Stomach (tissue), 9 donors: ENCODE measurements around the gene AKIP1. TPM values are rescaled to one million over a fixed set of nuclear protein-coding genes. Genes with fewer than 3 reads are reported as not detected.

Source experiments
- DNase-seq, 2 donors: peaks; one replicate each; pipeline versions ENCODE4 v3.0.0 to v3.0.0-alpha.2; 2013 to 2019
- H3K27ac ChIP-seq, 5 donors: fragments of 200-600 bp in 4 of 5; sonication (generic) in 4 of 5; one replicate each; pipeline ENCODE4 v1.5.1; 2013 to 2019; ENCODE audit warnings: mild to moderate bottlenecking in 1 of 5, moderate library complexity in 1 of 5
- H3K27me3 ChIP-seq, 3 donors: fragments of 200-600 bp; sonication (generic); one replicate each; pipeline ENCODE4 v1.5.1; 2017 to 2019; ENCODE audit warnings: mixed run types in 1 of 3
- H3K36me3 ChIP-seq, 4 donors: fragments of 200-600 bp; sonication (generic); 1 replicate in 3 of 4; 2 replicates in 1 of 4; pipeline ENCODE4 v1.5.1; 2016 to 2019
- H3K4me1 ChIP-seq, 4 donors: fragments of 200-600 bp; sonication (generic); one replicate each; pipeline ENCODE4 v1.5.1; 2016 to 2019
- H3K4me3 ChIP-seq, 4 donors: fragments of 200-600 bp; sonication (generic) in 3 of 4; one replicate each; pipeline ENCODE4 v1.5.1; 2016 to 2019; ENCODE audit warnings: mild to moderate bottlenecking in 1 of 4
- H3K9me3 ChIP-seq, 4 donors: fragments of 200-600 bp; sonication (generic); one replicate each; pipeline ENCODE4 v1.5.1; 2016 to 2019
- CTCF ChIP-seq, 7 experiments: fragments of 450-650 bp in 4 of 7; fragments of 200-600 bp in 3 of 7; sonication (generic) in 3 of 7; IDR thresholded peaks; one replicate each; pipeline ENCODE4 v1.5.1; 2016 to 2019; ENCODE audit warnings: antibody characterized with exemption in 7 of 7, control low read depth in 2 of 7, mild to moderate bottlenecking in 1 of 7
- EP300 ChIP-seq: sonication (generic); formaldehyde crosslinking; IDR thresholded peaks from one replicate; pipeline ENCODE4 v1.6.1; 2017; ENCODE audit warnings: antibody characterized with exemption
- POLR2A ChIP-seq, 4 donors: fragments of 450-650 bp; IDR thresholded peaks; one replicate each; pipeline ENCODE4 v1.6.1; 2016; ENCODE audit warnings: antibody characterized with exemption in 4 of 4, control low read depth in 2 of 4, mild to moderate bottlenecking in 1 of 4, moderate library complexity in 1 of 4
- POLR2AphosphoS5 ChIP-seq, 3 donors: sonication (generic); formaldehyde crosslinking; IDR thresholded peaks; one replicate each; pipeline ENCODE4 v1.6.1; 2016; ENCODE audit warnings: antibody characterized with exemption in 3 of 3
- WGBS, 5 donors: extraction: QIAGEN DNeasy Blood & Tissue Kit in 3 of 5; methylation state at CpG; one replicate each; pipeline versions ENCODE4 v1.1.5 to v1.1.7; 2013 to 2018; 5-methylcytosine and 5-hydroxymethylcytosine counted together
- intact Hi-C: fragments of 100-400 bp; cut with DNase I; formaldehyde crosslinking; loops from one replicate; pipeline ENCODE4 v1.15.1; 2023; ENCODE audit warnings: low total_unique reads
- polyA plus RNA-seq, 3 donors: library from polyadenylated mRNA; stranded (reverse); fragments of 200-250 nt; gene quantifications; one replicate each; pipeline ENCODE4 v1.2.3, GENCODE V29; 2013
- total RNA-seq, 5 donors: library from RNA; depleted of rRNA; stranded (reverse); fragments of >200 nt; gene quantifications; one replicate each; pipeline versions ENCODE4 v1.1.0 to v1.2.3, GENCODE V29; 2014 to 2016
- donor health status: healthy with polysubstance abuse.
- donor health status: Bipolar disorder and iron deficiency.
- donor health status: healthy.

The AKIP1 gene
- total and polyA plus RNA-seq, 8 donors = 0.89 to 26.8 (median 20.4) TPM; not detected in 1

GRCh38 chr11:8922691-8923090 lies 11.7 kb downstream of the AKIP1 start:
- no peak for DNase-seq
- 76 to 91% (median 86%) methylated on average over 4 to 5 of the region's 5 CpGs for WGBS, 5 donors
- TF ChIP-seq POLR2AphosphoS5 (IDR thresholded peaks at IDR 0.05) (no peak), EP300 (no peak), POLR2A (IDR thresholded peaks at IDR 0.05) (no peak), CTCF (IDR thresholded peaks at IDR 0.05) (no peak)
- no peak overlapping the region for H3K27ac ChIP-seq
- intact Hi-C loops = no loop called here
- no peaks in the 10 kb centered on the region for H3K27me3 ChIP-seq
- peaks cover 0 to 8% (median 4%) of the 10 kb centered on the region in 4 donors for H3K4me1 ChIP-seq
- no peaks in the 10 kb centered on the region for H3K9me3 ChIP-seq
- no peak overlapping the region for H3K4me3 ChIP-seq
- H3K36me3 ChIP-seq = peaks cover 22 to 82% (median 70%) of the 10 kb centered on the region in 4 donors

DNA sequence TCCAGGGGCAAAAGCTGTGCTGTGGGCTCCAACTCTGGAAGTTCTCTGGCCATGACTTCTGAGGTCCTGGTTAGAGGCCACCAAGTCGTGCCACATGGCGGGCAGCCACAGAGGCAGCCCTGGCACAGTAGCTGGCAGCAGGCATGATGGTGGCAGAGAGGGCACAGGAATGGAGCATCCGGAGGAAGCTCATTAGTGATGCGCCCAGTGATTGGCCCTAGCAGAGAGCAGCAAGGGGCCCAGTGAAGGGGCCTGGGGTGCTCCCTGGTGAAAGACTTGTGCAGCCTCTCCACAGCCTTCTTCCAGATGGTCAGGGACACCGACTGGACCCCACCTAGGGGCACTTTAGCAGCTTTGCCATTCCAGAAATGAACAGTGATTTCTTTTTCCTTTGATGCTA lies 14.7 kb downstream of the AKIP1 start:
- Histone ChIP-seq H3K4me3 (no peak overlapping the region), H3K27ac (no peak overlapping the region), H3K4me1 (no peaks in the 10 kb centered on the region), H3K36me3 (peaks cover 3 to 52% (median 39%) of the 10 kb centered on the region in 4 donors), H3K27me3 (no peaks in the 10 kb centered on the region), H3K9me3 (no peaks in the 10 kb centered on the region)
- WGBS, 5 donors = 86 to 94% (median 90%) methylated on average over 5 of the region's 5 CpGs
- intact Hi-C loops = no loop called here
- TF ChIP-seq CTCF (IDR thresholded peaks at IDR 0.05) (no peak), POLR2A (IDR thresholded peaks at IDR 0.05) (no peak), POLR2AphosphoS5 (IDR thresholded peaks at IDR 0.05) (no peak)
- DNase-seq = no peak

DNA sequence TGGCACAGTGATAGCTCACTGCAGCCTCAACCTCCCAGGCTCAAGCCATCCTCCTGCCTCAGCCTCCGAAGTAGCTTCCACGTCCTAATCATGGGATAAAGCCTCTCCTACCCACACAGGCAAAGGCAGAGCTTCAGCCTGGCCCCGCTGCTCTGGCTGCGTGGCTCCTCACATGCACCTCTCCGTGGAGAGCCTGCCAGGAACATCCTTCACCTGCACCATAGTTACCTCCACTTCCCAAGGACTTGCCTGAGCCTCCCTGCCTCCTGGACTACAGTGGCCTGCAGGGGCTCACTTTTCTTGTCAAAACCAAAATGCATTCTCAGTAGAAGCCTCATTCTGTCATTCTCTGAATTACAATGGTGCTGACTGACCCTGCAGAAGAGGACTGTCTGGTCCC lies 15.2 kb downstream of the AKIP1 start:
- no peak overlapping the region for H3K27ac ChIP-seq
- no peaks in the 10 kb centered on the region for H3K27me3 ChIP-seq
- 88 to 100% (median 95%) methylated on average over 5 of the region's 5 CpGs for WGBS, 5 donors
- intact Hi-C loops = no loop called here
- no peak for TF ChIP-seq POLR2A (IDR thresholded peaks at IDR 0.05)
- no peak for TF ChIP-seq POLR2AphosphoS5 (IDR thresholded peaks at IDR 0.05)
- no peak for TF ChIP-seq CTCF (IDR thresholded peaks at IDR 0.05)
- no peak for TF ChIP-seq EP300
- H3K4me3 ChIP-seq = no peak overlapping the region
- H3K4me1 ChIP-seq = no peaks in the 10 kb centered on the region
- no peak for DNase-seq
- peaks cover 3 to 46% (median 34%) of the 10 kb centered on the region in 4 donors for H3K36me3 ChIP-seq
- H3K9me3 ChIP-seq = no peaks in the 10 kb centered on the region

GRCh38 chr11:8927233-8927632 lies 16.2 kb downstream of the AKIP1 start:
- 87 to 95% (median 88%) methylated on average over 4 to 5 of the region's 5 CpGs for WGBS, 5 donors
- peaks cover 0 to 36% (median 24%) of the 10 kb centered on the region in 4 donors for H3K36me3 ChIP-seq
- intact Hi-C loops = no loop called here

More at GRCh38 chr11:8927233-8927632, 16.2 kb downstream of the AKIP1 start:
- Histone ChIP-seq H3K4me1 (no peaks in the 10 kb centered on the region), H3K27ac (no peak overlapping the region), H3K4me3 (no peak overlapping the region), H3K9me3 (no peaks in the 10 kb centered on the region), H3K27me3 (no peaks in the 10 kb centered on the region)
- DNase-seq = no peak
- no peak for TF ChIP-seq POLR2A (IDR thresholded peaks at IDR 0.05)
- no peak for TF ChIP-seq POLR2AphosphoS5 (IDR thresholded peaks at IDR 0.05)
- TF ChIP-seq CTCF (IDR thresholded peaks at IDR 0.05) = no peak
- TF ChIP-seq EP300 = no peak
